HepG2 (cell line): ENCODE results near the gene CUL4A. TPM values are rescaled to one million over a fixed set of nuclear protein-coding genes. Genes with fewer than 3 reads are reported as not detected.

ENCODE experiments used
- ATF7-NPFF ChIP-seq: sonication (generic); formaldehyde crosslinking; IDR thresholded peaks from 2 replicates; pipeline ENCODE4 v1.8.1; 2023; ENCODE audit warnings: mild to moderate bottlenecking, low read depth, missing genetic modification reagents, moderate library complexity
- ETV5 ChIP-seq: IDR thresholded peaks from 2 replicates; pipeline ENCODE4 v1.6.1; 2018; ENCODE audit warnings: missing biosample characterization, missing genetic modification reagents, inconsistent platforms, borderline replicate concordance
- FOSL2 ChIP-seq: sonication (generic); formaldehyde crosslinking; IDR thresholded peaks from 2 replicates; pipeline ENCODE4 v1.4.0; 2020; ENCODE audit warnings: missing genetic modification reagents
- FOXA1 ChIP-seq, 2 experiments: fragments of 450-650 bp in 1 of 2; sonication (generic) in 1 of 2; formaldehyde crosslinking in 1 of 2; IDR thresholded peaks; 2 replicates each; pipeline versions ENCODE4 v1.4.0 to v1.6.1; 2016 to 2020; ENCODE audit warnings: missing genetic modification reagents in 1 of 2
- FOXA3 ChIP-seq: IDR thresholded peaks from 2 replicates; pipeline ENCODE4 v1.6.1; 2016; ENCODE audit warnings: missing genetic modification reagents, missing compliant biosample characterization
- PAF1 ChIP-seq: IDR thresholded peaks from 2 replicates; pipeline ENCODE4 v1.6.1; 2016; ENCODE audit warnings: missing genetic modification reagents, missing compliant biosample characterization
- RFXANK ChIP-seq: IDR thresholded peaks from 2 replicates; pipeline ENCODE4 v1.6.1; 2016
- SRSF4 ChIP-seq: fragments of 200-400 bp; formaldehyde crosslinking; IDR thresholded peaks from one replicate; pipeline ENCODE4 v1.6.1; 2018; ENCODE audit warnings: mild to moderate bottlenecking, low read depth, low read length, moderate library complexity; ENCODE audit not compliant: poor library complexity, severe bottlenecking
- TCF7 ChIP-seq: sonication (generic); IDR thresholded peaks from 2 replicates; pipeline ENCODE4 v1.6.1; 2016; ENCODE audit warnings: antibody characterized with exemption, low read depth
- ZFP41 ChIP-seq: sonication (generic); formaldehyde crosslinking; IDR thresholded peaks from 2 replicates; pipeline ENCODE4 v1.4.0; 2020; ENCODE audit warnings: mild to moderate bottlenecking, missing genetic modification reagents, borderline replicate concordance
- ZNF430 ChIP-seq: sonication (generic); formaldehyde crosslinking; IDR thresholded peaks from 2 replicates; pipeline ENCODE4 v1.9.0; 2021; ENCODE audit warnings: mild to moderate bottlenecking, missing genetic modification reagents
- ZNF501 ChIP-seq: sonication (generic); formaldehyde crosslinking; IDR thresholded peaks from 2 replicates; pipeline ENCODE4 v1.5.1; 2020; ENCODE audit warnings: mild to moderate bottlenecking, moderate library complexity, missing genetic modification reagents
- ZSCAN9 ChIP-seq: IDR thresholded peaks from 2 replicates; pipeline ENCODE4 v1.6.1; 2016; ENCODE audit warnings: borderline replicate concordance
- polyA plus RNA-seq, 8 experiments: library from polyadenylated mRNA; depleted of rRNA in 3 of 8; stranded (reverse) in 7 of 8; unstranded in 1 of 8; fragments of >200 nt; fragmentation: Illumina TruSeq in 4 of 8; extraction: Trizol in 4 of 8; gene quantifications; 2 replicates each; pipeline versions ENCODE4 v1.2.1 to v1.2.3, GENCODE V29; 2011 to 2016; ENCODE audit warnings: low read depth in 4 of 8, missing spikeins in 1 of 8, mixed read lengths in 1 of 8; ENCODE audit not compliant: insufficient read depth in 1 of 8
- total RNA-seq, 5 experiments: library from RNA; depleted of rRNA; stranded (reverse); fragments of >200 nt; fragmentation: Illumina TruSeq; extraction: Trizol; gene quantifications; 2 replicates each; pipeline ENCODE4 v1.2.3, GENCODE V29; 2016; ENCODE audit warnings: low read depth in 1 of 5
- TF ChIP-seq, protein P1 (sequence below): sonication (generic); formaldehyde crosslinking; conservative IDR thresholded peaks from 2 replicates; pipeline ENCODE4 v1.4.0; 2020; ENCODE audit warnings: mild to moderate bottlenecking, missing genetic modification reagents, moderate library complexity
- TF ChIP-seq, protein P2 (sequence below): sonication (generic); formaldehyde crosslinking; IDR thresholded peaks from 2 replicates; pipeline ENCODE4 v1.8.1; 2022; ENCODE audit warnings: low read depth, mild to moderate bottlenecking, missing genetic modification reagents
- TF ChIP-seq, protein P3 (sequence below): sonication (generic); formaldehyde crosslinking; IDR thresholded peaks from 2 replicates; pipeline ENCODE4 v1.4.0; 2020; ENCODE audit warnings: missing genetic modification reagents

The CUL4A gene
- total and polyA plus RNA-seq, 2 of the 13 experiments (the other 11 are each of a cell fraction or from before 2014, with no cell fraction given), result 51.2 to 75.3 TPM

DNA sequence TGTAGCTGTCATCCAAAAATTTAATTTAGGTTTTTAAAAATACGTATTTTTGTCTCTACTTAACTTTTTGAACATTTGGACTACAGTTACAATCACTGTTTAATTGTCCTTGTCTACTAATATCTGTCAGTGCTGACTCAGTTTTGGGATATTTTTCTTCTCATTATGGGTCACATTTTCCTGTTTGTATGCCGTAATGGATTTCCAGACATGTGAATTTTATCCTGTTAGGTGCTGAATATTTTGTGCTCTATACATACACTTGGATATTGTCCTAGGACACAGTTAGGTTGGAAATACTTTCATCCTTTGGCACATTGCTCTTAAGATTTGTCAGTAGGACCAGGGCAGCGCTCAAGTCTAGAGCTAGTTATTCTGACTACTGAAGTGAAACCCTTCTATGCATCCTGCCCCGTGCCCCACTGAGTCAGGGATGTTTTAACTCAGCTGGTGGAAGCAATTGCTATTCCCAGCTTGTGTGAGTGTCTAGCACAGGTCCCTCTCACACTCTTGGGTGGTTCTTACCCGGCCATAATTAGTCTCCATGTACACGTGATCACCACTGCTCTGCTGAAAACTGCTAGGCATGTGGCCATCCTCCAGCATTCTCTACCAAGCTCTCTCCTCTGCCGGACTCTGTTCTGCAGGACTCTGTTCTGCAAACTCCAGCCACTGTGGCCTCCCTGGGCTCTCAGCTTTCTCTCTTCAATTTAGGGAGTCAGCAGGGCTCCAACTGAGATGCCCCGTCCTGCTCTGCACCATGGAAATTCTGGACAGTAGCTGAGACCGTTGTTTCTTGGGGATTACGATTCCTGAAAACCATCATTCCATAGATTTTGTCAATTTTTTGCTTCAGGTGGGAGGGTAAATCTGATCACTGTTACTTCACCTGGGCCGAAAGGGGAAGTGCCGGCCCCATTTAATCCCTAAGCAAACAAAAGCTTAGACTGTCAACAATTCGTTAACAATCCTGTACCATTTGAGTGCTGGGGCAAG is 39.8 kb upstream of the CUL4A start (continued):
- TF ChIP-seq FOSL2 (CRISPR knock-in tag) (0 out of 2 replicates have a peak, but pooled peaks have one; percentile 16), ZNF430 (CRISPR knock-in tag) (0 out of 2 replicates have a peak, but pooled peaks have one; percentile 50), FOXA3 (CRISPR knock-in tag) (peak; percentile 89), FOXA1 (IDR thresholded peaks at IDR 0.05) (no peak), FOXA1 (CRISPR knock-in tag; IDR thresholded peaks at IDR 0.05) (peak; percentile 86), ATF7-NPFF (CRISPR knock-in tag) (0 out of 2 replicates have a peak, but pooled peaks have one; percentile 51), RFXANK (CRISPR knock-in tag) (no peak), SRSF4 (no peak), ZNF501 (CRISPR knock-in tag) (peak; percentile 72; the same call in 1 of the 2 replicates), ZSCAN9 (CRISPR knock-in tag) (peak; percentile 58; the same call in 1 of the 2 replicates), ETV5 (peak; percentile 83), ZFP41 (CRISPR knock-in tag) (no peak), TCF7 (peak; percentile 46; the same call in 1 of the 2 replicates), PAF1 (no peak)
- TF ChIP-seq, protein P1, sequence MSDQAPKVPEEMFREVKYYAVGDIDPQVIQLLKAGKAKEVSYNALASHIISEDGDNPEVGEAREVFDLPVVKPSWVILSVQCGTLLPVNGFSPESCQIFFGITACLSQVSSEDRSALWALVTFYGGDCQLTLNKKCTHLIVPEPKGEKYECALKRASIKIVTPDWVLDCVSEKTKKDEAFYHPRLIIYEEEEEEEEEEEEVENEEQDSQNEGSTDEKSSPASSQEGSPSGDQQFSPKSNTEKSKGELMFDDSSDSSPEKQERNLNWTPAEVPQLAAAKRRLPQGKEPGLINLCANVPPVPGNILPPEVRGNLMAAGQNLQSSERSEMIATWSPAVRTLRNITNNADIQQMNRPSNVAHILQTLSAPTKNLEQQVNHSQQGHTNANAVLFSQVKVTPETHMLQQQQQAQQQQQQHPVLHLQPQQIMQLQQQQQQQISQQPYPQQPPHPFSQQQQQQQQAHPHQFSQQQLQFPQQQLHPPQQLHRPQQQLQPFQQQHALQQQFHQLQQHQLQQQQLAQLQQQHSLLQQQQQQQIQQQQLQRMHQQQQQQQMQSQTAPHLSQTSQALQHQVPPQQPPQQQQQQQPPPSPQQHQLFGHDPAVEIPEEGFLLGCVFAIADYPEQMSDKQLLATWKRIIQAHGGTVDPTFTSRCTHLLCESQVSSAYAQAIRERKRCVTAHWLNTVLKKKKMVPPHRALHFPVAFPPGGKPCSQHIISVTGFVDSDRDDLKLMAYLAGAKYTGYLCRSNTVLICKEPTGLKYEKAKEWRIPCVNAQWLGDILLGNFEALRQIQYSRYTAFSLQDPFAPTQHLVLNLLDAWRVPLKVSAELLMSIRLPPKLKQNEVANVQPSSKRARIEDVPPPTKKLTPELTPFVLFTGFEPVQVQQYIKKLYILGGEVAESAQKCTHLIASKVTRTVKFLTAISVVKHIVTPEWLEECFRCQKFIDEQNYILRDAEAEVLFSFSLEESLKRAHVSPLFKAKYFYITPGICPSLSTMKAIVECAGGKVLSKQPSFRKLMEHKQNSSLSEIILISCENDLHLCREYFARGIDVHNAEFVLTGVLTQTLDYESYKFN (CRISPR knock-in tag), result peak; percentile 87
- TF ChIP-seq, protein P2, sequence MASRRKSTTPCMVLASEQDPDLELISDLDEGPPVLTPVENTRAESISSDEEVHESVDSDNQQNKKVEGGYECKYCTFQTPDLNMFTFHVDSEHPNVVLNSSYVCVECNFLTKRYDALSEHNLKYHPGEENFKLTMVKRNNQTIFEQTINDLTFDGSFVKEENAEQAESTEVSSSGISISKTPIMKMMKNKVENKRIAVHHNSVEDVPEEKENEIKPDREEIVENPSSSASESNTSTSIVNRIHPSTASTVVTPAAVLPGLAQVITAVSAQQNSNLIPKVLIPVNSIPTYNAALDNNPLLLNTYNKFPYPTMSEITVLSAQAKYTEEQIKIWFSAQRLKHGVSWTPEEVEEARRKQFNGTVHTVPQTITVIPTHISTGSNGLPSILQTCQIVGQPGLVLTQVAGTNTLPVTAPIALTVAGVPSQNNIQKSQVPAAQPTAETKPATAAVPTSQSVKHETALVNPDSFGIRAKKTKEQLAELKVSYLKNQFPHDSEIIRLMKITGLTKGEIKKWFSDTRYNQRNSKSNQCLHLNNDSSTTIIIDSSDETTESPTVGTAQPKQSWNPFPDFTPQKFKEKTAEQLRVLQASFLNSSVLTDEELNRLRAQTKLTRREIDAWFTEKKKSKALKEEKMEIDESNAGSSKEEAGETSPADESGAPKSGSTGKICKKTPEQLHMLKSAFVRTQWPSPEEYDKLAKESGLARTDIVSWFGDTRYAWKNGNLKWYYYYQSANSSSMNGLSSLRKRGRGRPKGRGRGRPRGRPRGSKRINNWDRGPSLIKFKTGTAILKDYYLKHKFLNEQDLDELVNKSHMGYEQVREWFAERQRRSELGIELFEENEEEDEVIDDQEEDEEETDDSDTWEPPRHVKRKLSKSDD (CRISPR knock-in tag), result no peak
- TF ChIP-seq, protein P3, sequence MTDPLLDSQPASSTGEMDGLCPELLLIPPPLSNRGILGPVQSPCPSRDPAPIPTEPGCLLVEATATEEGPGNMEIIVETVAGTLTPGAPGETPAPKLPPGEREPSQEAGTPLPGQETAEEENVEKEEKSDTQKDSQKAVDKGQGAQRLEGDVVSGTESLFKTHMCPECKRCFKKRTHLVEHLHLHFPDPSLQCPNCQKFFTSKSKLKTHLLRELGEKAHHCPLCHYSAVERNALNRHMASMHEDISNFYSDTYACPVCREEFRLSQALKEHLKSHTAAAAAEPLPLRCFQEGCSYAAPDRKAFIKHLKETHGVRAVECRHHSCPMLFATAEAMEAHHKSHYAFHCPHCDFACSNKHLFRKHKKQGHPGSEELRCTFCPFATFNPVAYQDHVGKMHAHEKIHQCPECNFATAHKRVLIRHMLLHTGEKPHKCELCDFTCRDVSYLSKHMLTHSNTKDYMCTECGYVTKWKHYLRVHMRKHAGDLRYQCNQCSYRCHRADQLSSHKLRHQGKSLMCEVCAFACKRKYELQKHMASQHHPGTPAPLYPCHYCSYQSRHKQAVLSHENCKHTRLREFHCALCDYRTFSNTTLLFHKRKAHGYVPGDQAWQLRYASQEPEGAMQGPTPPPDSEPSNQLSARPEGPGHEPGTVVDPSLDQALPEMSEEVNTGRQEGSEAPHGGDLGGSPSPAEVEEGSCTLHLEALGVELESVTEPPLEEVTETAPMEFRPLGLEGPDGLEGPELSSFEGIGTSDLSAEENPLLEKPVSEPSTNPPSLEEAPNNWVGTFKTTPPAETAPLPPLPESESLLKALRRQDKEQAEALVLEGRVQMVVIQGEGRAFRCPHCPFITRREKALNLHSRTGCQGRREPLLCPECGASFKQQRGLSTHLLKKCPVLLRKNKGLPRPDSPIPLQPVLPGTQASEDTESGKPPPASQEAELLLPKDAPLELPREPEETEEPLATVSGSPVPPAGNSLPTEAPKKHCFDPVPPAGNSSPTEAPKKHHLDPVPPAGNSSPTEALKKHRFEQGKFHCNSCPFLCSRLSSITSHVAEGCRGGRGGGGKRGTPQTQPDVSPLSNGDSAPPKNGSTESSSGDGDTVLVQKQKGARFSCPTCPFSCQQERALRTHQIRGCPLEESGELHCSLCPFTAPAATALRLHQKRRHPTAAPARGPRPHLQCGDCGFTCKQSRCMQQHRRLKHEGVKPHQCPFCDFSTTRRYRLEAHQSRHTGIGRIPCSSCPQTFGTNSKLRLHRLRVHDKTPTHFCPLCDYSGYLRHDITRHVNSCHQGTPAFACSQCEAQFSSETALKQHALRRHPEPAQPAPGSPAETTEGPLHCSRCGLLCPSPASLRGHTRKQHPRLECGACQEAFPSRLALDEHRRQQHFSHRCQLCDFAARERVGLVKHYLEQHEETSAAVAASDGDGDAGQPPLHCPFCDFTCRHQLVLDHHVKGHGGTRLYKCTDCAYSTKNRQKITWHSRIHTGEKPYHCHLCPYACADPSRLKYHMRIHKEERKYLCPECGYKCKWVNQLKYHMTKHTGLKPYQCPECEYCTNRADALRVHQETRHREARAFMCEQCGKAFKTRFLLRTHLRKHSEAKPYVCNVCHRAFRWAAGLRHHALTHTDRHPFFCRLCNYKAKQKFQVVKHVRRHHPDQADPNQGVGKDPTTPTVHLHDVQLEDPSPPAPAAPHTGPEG (CRISPR knock-in tag), result no peak
